ENCODE results near the gene MMS19. TPM values are rescaled to one million over a fixed set of nuclear protein-coding genes. Genes with fewer than 3 reads are reported as not detected.
"Not testable (repeated sequence)": the region's sequence is repeated elsewhere in the genome, so short reads cannot be mapped to it uniquely, and the experiment has no call there.

MMS19 gene
- total and polyA plus RNA-seq, 10 of the 15 experiments (the other 5 are each of a cell fraction or from before 2014, with no cell fraction given): 40.2 to 112 (median 69.0) TPM

- FAIRE-seq (no peak), ATAC-seq (no peak), DNase-seq (ENCODE audit: low read depth, low spot score) (no peak)
- 97% methylated on average over 4 of the region's 4 CpGs for WGBS (ENCODE audit: insufficient coverage, insufficient replicate concordance, low lambda C conversion rate, missing lambda C conversion rate)
- no peak overlapping the region for H3K27ac ChIP-seq (ENCODE audit: control insufficient read depth, insufficient read depth)
- no peak overlapping the region for H2AFZ ChIP-seq (ENCODE audit: control insufficient read depth, low read depth, low read length)
- CTCF ChIA-PET: interaction anchor here (1.2 to 3.5 kb wide), 2 partner anchors 10 to 13 kb away, joined by 3 to 12 read pairs; no protein-coding TSS in a partner anchor
- intact Hi-C loops (cut with micrococcal nuclease; ENCODE audit: unreplicated experiment): no loop called here
- no peak overlapping the region for H3K4me2 ChIP-seq (ENCODE audit: control insufficient read depth, insufficient read depth)
- no peaks in the 10 kb centered on the region for H3K4me1 ChIP-seq (ENCODE audit: control insufficient read depth, insufficient read depth, low read length)
- H3K9me3 ChIP-seq (replicated peaks; ENCODE audit: control insufficient read depth, insufficient read depth, low read length): no peaks in the 10 kb centered on the region
- peaks cover 15 to 29% of the 10 kb centered on the region in 2 experiments for H3K36me3 ChIP-seq (ENCODE audit: control insufficient read depth in 2 of 2, insufficient read depth in 2 of 2, low read length in 1 of 2)
- no peaks in the 10 kb centered on the region for H4K20me1 ChIP-seq (ENCODE audit: control insufficient read depth, insufficient read depth)
- no peak for TF ChIP-seq KLF5 (IDR thresholded peaks at IDR 0.05; ENCODE audit: partially characterized antibody)
- TF ChIP-seq ZBED1 (IDR thresholded peaks at IDR 0.05; ENCODE audit: borderline replicate concordance): no peak
- no peak for TF ChIP-seq SREBF2 (IDR thresholded peaks at IDR 0.05; ENCODE audit: low read length)
- no peak for TF ChIP-seq NFYB (IDR thresholded peaks at IDR 0.05; ENCODE audit: insufficient read depth, low read depth, low read length)
- TF ChIP-seq, protein P1, sequence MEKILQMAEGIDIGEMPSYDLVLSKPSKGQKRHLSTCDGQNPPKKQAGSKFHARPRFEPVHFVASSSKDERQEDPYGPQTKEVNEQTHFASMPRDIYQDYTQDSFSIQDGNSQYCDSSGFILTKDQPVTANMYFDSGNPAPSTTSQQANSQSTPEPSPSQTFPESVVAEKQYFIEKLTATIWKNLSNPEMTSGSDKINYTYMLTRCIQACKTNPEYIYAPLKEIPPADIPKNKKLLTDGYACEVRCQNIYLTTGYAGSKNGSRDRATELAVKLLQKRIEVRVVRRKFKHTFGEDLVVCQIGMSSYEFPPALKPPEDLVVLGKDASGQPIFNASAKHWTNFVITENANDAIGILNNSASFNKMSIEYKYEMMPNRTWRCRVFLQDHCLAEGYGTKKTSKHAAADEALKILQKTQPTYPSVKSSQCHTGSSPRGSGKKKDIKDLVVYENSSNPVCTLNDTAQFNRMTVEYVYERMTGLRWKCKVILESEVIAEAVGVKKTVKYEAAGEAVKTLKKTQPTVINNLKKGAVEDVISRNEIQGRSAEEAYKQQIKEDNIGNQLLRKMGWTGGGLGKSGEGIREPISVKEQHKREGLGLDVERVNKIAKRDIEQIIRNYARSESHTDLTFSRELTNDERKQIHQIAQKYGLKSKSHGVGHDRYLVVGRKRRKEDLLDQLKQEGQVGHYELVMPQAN (conservative IDR thresholded peaks at IDR 0.05): no peak
- TF ChIP-seq EED (IDR thresholded peaks at IDR 0.05; ENCODE audit: low read depth): no peak
- TF ChIP-seq, protein P2, sequence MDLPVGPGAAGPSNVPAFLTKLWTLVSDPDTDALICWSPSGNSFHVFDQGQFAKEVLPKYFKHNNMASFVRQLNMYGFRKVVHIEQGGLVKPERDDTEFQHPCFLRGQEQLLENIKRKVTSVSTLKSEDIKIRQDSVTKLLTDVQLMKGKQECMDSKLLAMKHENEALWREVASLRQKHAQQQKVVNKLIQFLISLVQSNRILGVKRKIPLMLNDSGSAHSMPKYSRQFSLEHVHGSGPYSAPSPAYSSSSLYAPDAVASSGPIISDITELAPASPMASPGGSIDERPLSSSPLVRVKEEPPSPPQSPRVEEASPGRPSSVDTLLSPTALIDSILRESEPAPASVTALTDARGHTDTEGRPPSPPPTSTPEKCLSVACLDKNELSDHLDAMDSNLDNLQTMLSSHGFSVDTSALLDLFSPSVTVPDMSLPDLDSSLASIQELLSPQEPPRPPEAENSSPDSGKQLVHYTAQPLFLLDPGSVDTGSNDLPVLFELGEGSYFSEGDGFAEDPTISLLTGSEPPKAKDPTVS (IDR thresholded peaks at IDR 0.05; ENCODE audit: low read depth, low read length): no peak
- no peak for TF ChIP-seq IKZF1 (conservative IDR thresholded peaks at IDR 0.05)
- TF ChIP-seq E2F4 (IDR thresholded peaks at IDR 0.05; ENCODE audit: low read depth, low read length): no peak
- POLR2A ChIA-PET: interaction anchor here (1.2 kb wide), 1 partner anchor 10 kb away, joined by 3 read pairs; no protein-coding TSS in a partner anchor
- in situ Hi-C loops (cut with MboI): no loop called here
- no peak overlapping the region for H3K9ac ChIP-seq (ENCODE audit: control insufficient read depth, insufficient read depth, low read length)
- no peaks in the 10 kb centered on the region for H3K27me3 ChIP-seq (replicated peaks in 1 of 2; ENCODE audit: control insufficient read depth in 2 of 2, insufficient read depth in 2 of 2, low read length in 1 of 2)
- H3K4me3 ChIP-seq: no peak overlapping the region
- SMC1A ChIA-PET (ENCODE audit: uncharacterized antibody, unreplicated experiment): interaction anchor here (1.6 kb wide), 1 partner anchor 20 kb away, joined by 4 read pairs; no protein-coding TSS in a partner anchor
- no peaks in the 10 kb centered on the region for H3K79me2 ChIP-seq (ENCODE audit: control insufficient read depth, insufficient read depth, low read length)
- RAD21 ChIA-PET (ENCODE audit: unreplicated experiment): no interaction called here
- BruUV-seq (replicated peaks): no TSS peak
Observed at GRCh38 chr10:97474918-97475317, 23.3 kb downstream of the MMS19 start.

GRCh38 chr10:97468781-97469180, 29.4 kb downstream of the MMS19 start:
- peaks cover 20 to 32% of the 10 kb centered on the region in 2 experiments for H3K36me3 ChIP-seq (ENCODE audit: control insufficient read depth in 2 of 2, insufficient read depth in 2 of 2, low read length in 1 of 2)
- H3K4me2 ChIP-seq (ENCODE audit: control insufficient read depth, insufficient read depth): not testable (repeated sequence)

More at GRCh38 chr10:97468781-97469180, 29.4 kb downstream of the MMS19 start:
- H3K79me2 ChIP-seq (ENCODE audit: control insufficient read depth, insufficient read depth, low read length); FAIRE-seq; DNase-seq (ENCODE audit: low read depth, low spot score); in situ Hi-C loops (cut with MboI); H3K9me3 ChIP-seq (replicated peaks; ENCODE audit: control insufficient read depth, insufficient read depth, low read length); H3K4me1 ChIP-seq (ENCODE audit: control insufficient read depth, insufficient read depth, low read length); H3K27me3 ChIP-seq (replicated peaks in 1 of 2; ENCODE audit: control insufficient read depth in 2 of 2, insufficient read depth in 2 of 2, low read length in 1 of 2); RAD21 ChIA-PET (ENCODE audit: unreplicated experiment); POLR2A ChIA-PET; H2AFZ ChIP-seq (ENCODE audit: control insufficient read depth, low read depth, low read length); ATAC-seq; H3K4me3 ChIP-seq; H4K20me1 ChIP-seq (ENCODE audit: control insufficient read depth, insufficient read depth); SMC1A ChIA-PET (ENCODE audit: uncharacterized antibody, unreplicated experiment); H3K27ac ChIP-seq (ENCODE audit: control insufficient read depth, insufficient read depth); H3K9ac ChIP-seq (ENCODE audit: control insufficient read depth, insufficient read depth, low read length); intact Hi-C loops (cut with micrococcal nuclease; ENCODE audit: unreplicated experiment); BruUV-seq (replicated peaks): not testable (repeated sequence)
- WGBS (ENCODE audit: insufficient coverage, insufficient replicate concordance, low lambda C conversion rate, missing lambda C conversion rate): over 99% methylated on average over 12 of the region's 12 CpGs
- CTCF ChIA-PET: interaction anchor here (5.7 kb wide), 1 partner anchor 84 kb away, joined by 34 read pairs; no protein-coding TSS in a partner anchor
